Keratinocyte (primary cell): ENCODE results near the gene ARHGAP12. TPM values are rescaled to one million over a fixed set of nuclear protein-coding genes. Genes with fewer than 3 reads are reported as not detected.

Experiments used
- DNase-seq: peaks from one replicate; pipeline ENCODE4 v3.0.0-alpha.2; 2011; ENCODE audit warnings: low read depth, missing footprints, low spot score
- FAIRE-seq: peaks from 2 replicates; lab custom pipeline; 2011; peaks lifted over from hg19 to GRCh38; lab: Jason Lieb, UNC
- H2AFZ ChIP-seq: 2 replicates; pipeline ENCODE4 v1.6.0; 2012; ENCODE audit warnings: low read length, control low read depth, inconsistent platforms; ENCODE audit not compliant: control insufficient read depth
- H3K27ac ChIP-seq: 2 replicates; pipeline ENCODE4 v1.5.1; 2011; ENCODE audit warnings: low read length; ENCODE audit not compliant: control insufficient read depth, insufficient read depth
- H3K27me3 ChIP-seq: 3 replicates; pipeline ENCODE4 v1.6.0; 2011; ENCODE audit warnings: low read length; ENCODE audit not compliant: control insufficient read depth, insufficient read depth; ENCODE audit errors: extremely low read depth
- H3K36me3 ChIP-seq, 2 experiments: 2 replicates in 1 of 2; 3 replicates in 1 of 2; pipeline ENCODE4 v1.5.1; 2011; ENCODE audit warnings: low read length in 2 of 2, mild to moderate bottlenecking in 1 of 2; ENCODE audit not compliant: control insufficient read depth in 2 of 2, insufficient read depth in 2 of 2; ENCODE audit errors: extremely low read depth in 1 of 2
- H3K4me1 ChIP-seq: 3 replicates; pipeline ENCODE4 v1.5.1; 2011; ENCODE audit warnings: low read length; ENCODE audit not compliant: control insufficient read depth, insufficient read depth; ENCODE audit errors: extremely low read depth
- H3K4me2 ChIP-seq: 3 replicates; pipeline ENCODE4 v1.6.0; 2011; ENCODE audit warnings: low read depth, low read length; ENCODE audit not compliant: control insufficient read depth, insufficient read depth; ENCODE audit errors: extremely low read depth
- H3K4me3 ChIP-seq, 3 experiments: fragments of 200-600 bp in 1 of 3; sonication (generic) in 1 of 3; 2 replicates in 2 of 3; 3 replicates in 1 of 3; pipeline ENCODE4 v1.5.1; 2011 to 2016; ENCODE audit warnings: low read length in 3 of 3, mild to moderate bottlenecking in 3 of 3, control low read depth in 2 of 3, inconsistent platforms in 1 of 3, low read depth in 1 of 3, mixed read lengths in 1 of 3, mixed run types in 1 of 3, moderate library complexity in 1 of 3; ENCODE audit not compliant: control insufficient read depth in 2 of 3, insufficient read depth in 2 of 3; ENCODE audit errors: extremely low read depth in 1 of 3
- H3K79me2 ChIP-seq: 2 replicates; pipeline ENCODE4 v1.6.0; 2012; ENCODE audit warnings: low read length; ENCODE audit not compliant: control insufficient read depth, insufficient read depth
- H3K9ac ChIP-seq: 3 replicates; pipeline ENCODE4 v1.6.0; 2011; ENCODE audit warnings: low read length; ENCODE audit not compliant: control insufficient read depth, insufficient read depth; ENCODE audit errors: extremely low read depth
- H3K9me1 ChIP-seq: 3 replicates; pipeline ENCODE4 v1.6.0; 2011; ENCODE audit warnings: low read length; ENCODE audit not compliant: control insufficient read depth, insufficient read depth; ENCODE audit errors: extremely low read depth
- H3K9me3 ChIP-seq: 2 replicates; pipeline ENCODE4 v1.5.1; 2012; ENCODE audit warnings: low read depth, low read length; ENCODE audit not compliant: control insufficient read depth
- H4K20me1 ChIP-seq: 3 replicates; pipeline ENCODE4 v1.6.0; 2011; ENCODE audit warnings: low read length; ENCODE audit not compliant: control insufficient read depth, insufficient read depth; ENCODE audit errors: extremely low read depth
- CTCF ChIP-seq, 3 experiments: IDR thresholded peaks in 1 of 3; conservative IDR thresholded peaks in 1 of 3; optimal IDR thresholded peaks in 1 of 3; 2 replicates in 2 of 3; 3 replicates in 1 of 3; pipeline versions ENCODE3 to v1.5.1; 2011; ENCODE audit warnings: low read length in 3 of 3, mild to moderate bottlenecking in 3 of 3, moderate library complexity in 2 of 3, control low read depth in 1 of 3, inconsistent platforms in 1 of 3; ENCODE audit not compliant: insufficient read depth in 2 of 3; ENCODE audit errors: extremely low read depth in 1 of 3
- EZH2 ChIP-seq: IDR thresholded peaks from one replicate; pipeline ENCODE4 v1.6.1; 2012; ENCODE audit warnings: inconsistent platforms, mild to moderate bottlenecking, low read length, moderate library complexity
- dilution Hi-C: fragments of 300-500 bp; cut with MboI; formaldehyde crosslinking; loops from one replicate; pipeline ENCODE4 v1.7.0; 2020; ENCODE audit warnings: low sequenced_read_pairs; ENCODE audit not compliant: extremely low pct_ligation_motif_present
- polyA plus RNA-seq, 5 experiments: library from polyadenylated mRNA; depleted of rRNA in 3 of 5; stranded (reverse) in 3 of 5; stranded (forward) in 1 of 5; unstranded in 1 of 5; fragments of >200 nt; gene quantifications; 1 replicate in 1 of 5; 2 replicates in 3 of 5; 3 replicates in 1 of 5; pipeline versions ENCODE4 v1.2.1 to v1.2.3, GENCODE V29; 2011 to 2012; ENCODE audit warnings: missing spikeins in 2 of 5, low read depth in 1 of 5, low replicate concordance in 1 of 5

ARHGAP12 gene
- polyA plus RNA-seq, 1 donor (not counting 4 experiments of a cell fraction or from before 2014, with no cell fraction given): 26.6 TPM

- FAIRE-seq: no peak
Observed at GRCh38 chr10:31773749-31774298, 154.8 kb downstream of the ARHGAP12 start.

GRCh38 chr10:31771331-31771831, 157.2 kb downstream of the ARHGAP12 start:
- peaks cover under 1% of the 10 kb centered on the region for H3K9me3 ChIP-seq
- H3K27ac ChIP-seq: no peak overlapping the region
- no peak for FAIRE-seq
- dilution Hi-C loops: no loop called here
- H4K20me1 ChIP-seq: no peaks in the 10 kb centered on the region
- H3K4me1 ChIP-seq: peaks cover 14% of the 10 kb centered on the region
- no peak for DNase-seq
- H3K4me2 ChIP-seq: no peak overlapping the region
- H3K27me3 ChIP-seq: no peaks in the 10 kb centered on the region
- no peak overlapping the region for H3K4me3 ChIP-seq
- no peaks in the 10 kb centered on the region for H3K79me2 ChIP-seq
- TF ChIP-seq CTCF (optimal IDR thresholded peaks at IDR 0.05 in 1 of 3, IDR thresholded peaks at IDR 0.05 in 1 of 3, conservative IDR thresholded peaks at IDR 0.05 in 1 of 3; ENCODE audit: extremely low read depth in 1 of 3, insufficient read depth in 2 of 3, low read length in 3 of 3) (no peak), EZH2 (no peak)
- H3K36me3 ChIP-seq: no peaks in the 10 kb centered on the region
- no peaks in the 10 kb centered on the region for H3K9me1 ChIP-seq
- no peak overlapping the region for H2AFZ ChIP-seq
- no peak overlapping the region for H3K9ac ChIP-seq

More at GRCh38 chr10:31773749-31774298, 154.8 kb downstream of the ARHGAP12 start:
- Histone ChIP-seq H3K36me3 (no peaks in the 10 kb centered on the region), H4K20me1 (no peaks in the 10 kb centered on the region), H3K9me3 (peaks cover 2% of the 10 kb centered on the region), H3K4me1 (peaks cover 4% of the 10 kb centered on the region), H3K79me2 (no peaks in the 10 kb centered on the region), H3K4me3 (no peak overlapping the region), H3K27ac (no peak overlapping the region), H3K9me1 (no peaks in the 10 kb centered on the region), H3K27me3 (no peaks in the 10 kb centered on the region), H3K9ac (no peak overlapping the region), H2AFZ (no peak overlapping the region), H3K4me2 (no peak overlapping the region)
- dilution Hi-C loops: no loop called here
- no peak for TF ChIP-seq CTCF (optimal IDR thresholded peaks at IDR 0.05 in 1 of 3, IDR thresholded peaks at IDR 0.05 in 1 of 3, conservative IDR thresholded peaks at IDR 0.05 in 1 of 3; ENCODE audit: extremely low read depth in 1 of 3, insufficient read depth in 2 of 3, low read length in 3 of 3)
- TF ChIP-seq EZH2: no peak
- DNase-seq: no peak
